NCI-H82 treated with DMSO at 0.1 percent for 48 hours (cell line): ENCODE data around the gene SARS1.

Experiments
- DNase-seq: peaks from one replicate; lab custom pipeline; 2025; ENCODE audit not compliant: unreplicated experiment; lab: John Stamatoyannopoulos, UW

Gene SARS1

DNA sequence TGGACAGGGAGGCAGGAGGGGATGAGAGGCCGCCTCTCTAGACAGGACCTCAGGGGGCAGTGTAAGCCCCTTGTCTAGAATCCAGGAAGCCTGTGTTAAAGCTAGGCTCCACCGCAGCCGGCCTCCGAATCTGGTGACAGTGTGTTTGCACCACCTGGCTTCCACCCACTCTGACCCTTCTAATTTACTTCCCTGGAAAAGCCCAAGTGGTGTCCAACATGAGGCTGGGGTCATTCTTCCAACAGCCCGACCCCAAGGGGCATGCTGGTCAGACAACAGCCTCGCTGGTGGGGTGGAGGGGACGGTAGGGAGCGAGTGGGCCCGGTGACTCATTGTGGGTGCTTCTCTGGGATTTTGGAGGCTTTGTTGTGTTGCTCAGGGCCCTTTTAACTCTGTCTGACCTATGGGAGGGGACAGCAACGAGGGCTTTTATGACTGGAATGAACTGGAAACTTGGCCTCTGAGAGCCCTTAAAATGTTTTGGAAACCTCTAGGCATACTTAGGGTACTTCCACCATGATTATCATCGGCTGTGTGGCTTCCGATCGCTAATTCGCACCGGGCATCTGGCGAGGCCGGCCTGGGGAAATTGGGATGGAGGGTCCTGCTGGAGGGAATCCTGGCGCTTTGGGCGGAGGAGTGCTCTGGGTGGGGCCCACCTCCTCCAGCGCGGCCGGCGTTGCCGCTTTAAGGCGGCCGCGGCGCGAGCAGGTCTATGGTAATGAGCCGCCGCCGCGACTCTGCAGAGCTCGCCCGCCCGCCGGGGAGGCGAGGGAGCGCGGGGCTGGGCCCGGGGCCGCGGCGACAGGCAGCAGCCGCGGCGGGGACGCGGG lies 35.3 kb downstream of the SARS1 start, which contains the start of gene CELSR2:
Gene CELSR2 (plus strand): TSS at position 743 of the 833 bp plus-strand sequence. CDS start 541 bp downstream, outside the sequence.
- peak; percentile 39 for DNase-seq

DNA sequence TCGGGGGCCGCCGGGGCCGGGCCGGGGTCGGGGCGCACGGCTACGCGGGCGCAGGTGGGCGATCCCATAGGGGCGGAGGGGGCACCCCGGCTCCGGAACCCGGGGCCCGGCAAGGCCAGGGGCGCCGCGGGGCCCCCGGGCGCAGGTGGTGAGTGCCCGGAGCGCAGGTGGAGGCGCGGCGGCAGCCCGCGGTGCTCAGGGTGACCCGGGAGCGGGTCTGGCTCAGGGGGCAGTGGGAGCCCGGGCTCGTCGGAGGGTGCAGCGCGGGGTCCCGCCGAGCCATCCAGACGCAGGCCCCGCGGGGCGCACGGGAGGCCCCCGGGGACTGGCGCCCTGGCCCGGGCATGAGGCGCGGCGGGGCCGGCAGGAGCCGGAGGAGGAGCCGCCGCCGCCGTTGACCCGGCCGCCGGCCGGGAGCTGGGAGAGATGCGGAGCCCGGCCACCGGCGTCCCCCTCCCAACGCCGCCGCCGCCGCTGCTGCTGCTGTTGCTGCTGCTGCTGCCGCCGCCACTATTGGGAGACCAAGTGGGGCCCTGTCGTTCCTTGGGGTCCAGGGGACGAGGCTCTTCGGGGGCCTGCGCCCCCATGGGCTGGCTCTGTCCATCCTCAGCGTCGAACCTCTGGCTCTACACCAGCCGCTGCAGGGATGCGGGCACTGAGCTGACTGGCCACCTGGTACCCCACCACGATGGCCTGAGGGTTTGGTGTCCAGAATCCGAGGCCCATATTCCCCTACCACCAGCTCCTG lies 36.1 kb downstream of the SARS1 start:
- DNase-seq = no peak

GRCh38 chr1:109250454-109251276 lies 36.9 kb downstream of the SARS1 start:
- DNase-seq = no peak

GRCh38 chr1:109251277-109252166 lies 37.8 kb downstream of the SARS1 start:
- DNase-seq = no peak

DNA sequence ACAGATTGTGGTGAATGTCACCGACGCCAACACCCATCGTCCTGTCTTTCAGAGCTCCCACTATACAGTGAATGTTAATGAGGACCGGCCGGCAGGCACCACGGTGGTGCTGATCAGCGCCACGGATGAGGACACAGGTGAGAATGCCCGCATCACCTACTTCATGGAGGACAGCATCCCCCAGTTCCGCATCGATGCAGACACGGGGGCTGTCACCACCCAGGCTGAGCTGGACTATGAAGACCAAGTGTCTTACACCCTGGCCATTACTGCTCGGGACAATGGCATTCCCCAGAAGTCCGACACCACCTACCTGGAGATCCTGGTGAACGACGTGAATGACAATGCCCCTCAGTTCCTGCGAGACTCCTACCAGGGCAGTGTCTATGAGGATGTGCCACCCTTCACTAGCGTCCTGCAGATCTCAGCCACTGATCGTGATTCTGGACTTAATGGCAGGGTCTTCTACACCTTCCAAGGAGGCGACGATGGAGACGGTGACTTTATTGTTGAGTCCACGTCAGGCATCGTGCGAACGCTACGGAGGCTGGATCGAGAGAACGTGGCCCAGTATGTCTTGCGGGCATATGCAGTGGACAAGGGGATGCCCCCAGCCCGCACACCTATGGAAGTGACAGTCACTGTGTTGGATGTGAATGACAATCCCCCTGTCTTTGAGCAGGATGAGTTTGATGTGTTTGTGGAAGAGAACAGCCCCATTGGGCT lies 38.6 kb downstream of the SARS1 start:
- DNase-seq = no peak

DNA sequence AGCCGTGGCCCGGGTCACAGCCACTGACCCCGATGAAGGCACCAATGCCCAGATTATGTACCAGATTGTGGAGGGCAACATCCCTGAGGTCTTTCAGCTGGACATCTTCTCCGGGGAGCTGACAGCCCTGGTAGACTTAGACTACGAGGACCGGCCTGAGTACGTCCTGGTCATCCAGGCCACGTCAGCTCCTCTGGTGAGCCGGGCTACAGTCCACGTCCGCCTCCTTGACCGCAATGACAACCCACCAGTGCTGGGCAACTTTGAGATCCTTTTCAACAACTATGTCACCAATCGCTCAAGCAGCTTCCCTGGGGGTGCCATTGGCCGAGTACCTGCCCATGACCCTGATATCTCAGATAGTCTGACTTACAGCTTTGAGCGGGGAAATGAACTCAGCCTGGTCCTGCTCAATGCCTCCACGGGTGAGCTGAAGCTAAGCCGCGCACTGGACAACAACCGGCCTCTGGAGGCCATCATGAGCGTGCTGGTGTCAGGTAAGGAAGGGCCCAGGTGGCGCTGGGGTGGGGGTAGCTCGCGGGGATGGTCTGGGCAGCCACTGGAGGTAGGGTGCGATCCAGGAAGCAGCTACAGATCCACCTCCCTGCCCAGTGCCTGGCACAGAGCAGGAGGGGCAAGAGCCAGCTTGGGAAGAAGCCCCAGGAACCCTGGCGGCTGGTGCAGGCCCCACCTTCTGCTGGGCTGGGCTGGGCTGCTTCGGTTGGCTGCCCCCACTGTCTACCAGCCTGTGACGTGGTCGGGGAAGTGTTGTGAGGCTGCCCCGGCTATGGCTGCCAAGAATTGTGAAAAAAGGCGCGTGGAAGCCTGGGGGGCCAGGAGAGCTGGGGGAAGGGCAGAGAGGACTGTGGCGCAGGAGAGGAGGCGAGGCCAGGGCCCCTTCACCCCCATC lies 39.4 kb downstream of the SARS1 start:
- DNase-seq = no peak

DNA sequence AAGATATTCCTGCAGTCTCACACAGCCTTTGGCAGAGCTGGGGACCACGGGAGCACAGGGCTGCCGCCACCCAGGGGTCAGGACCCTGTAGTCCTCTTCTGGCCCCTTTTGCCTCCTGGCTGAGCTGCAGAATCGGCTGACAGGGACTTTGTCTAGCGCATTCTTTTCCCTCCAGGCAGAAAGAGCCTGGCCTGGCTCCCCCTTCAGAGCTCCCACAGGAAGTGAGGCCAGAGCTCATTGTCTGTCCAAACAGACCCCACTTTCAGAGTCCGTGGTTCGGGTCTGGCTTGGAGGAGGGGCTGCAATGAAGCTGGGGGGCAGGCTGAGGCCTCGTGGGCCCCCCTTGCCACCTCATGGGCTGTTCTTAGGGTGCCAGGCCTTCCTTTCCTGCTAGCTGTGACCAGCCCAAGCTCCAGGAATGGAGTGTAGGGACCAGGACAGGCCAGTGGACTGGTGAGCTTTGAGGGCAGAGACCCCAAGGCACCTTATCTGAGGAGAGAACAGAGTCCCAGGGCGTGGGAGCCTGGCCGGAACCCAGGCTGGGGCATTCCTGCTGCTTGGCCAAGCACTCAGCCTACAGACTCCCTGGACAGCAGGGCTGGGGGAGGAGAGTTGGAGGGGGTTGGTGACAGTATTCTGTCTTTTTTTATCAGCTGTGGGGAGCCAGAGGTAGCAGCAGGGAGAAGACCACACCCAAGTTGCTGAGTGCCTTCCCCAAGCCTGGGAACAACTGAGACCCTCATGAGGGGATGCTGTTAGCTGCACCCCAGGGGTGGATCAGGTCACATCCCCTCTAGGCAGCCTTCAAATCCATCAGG lies 40.3 kb downstream of the SARS1 start:
- no peak for DNase-seq

GRCh38 chr1:109254621-109255096 lies 40.9 kb downstream of the SARS1 start:
- no peak for DNase-seq

GRCh38 chr1:109255097-109255651 lies 41.5 kb downstream of the SARS1 start:
- DNase-seq = no peak

- peak; percentile 43 for DNase-seq
Measured at GRCh38 chr1:109255678-109256077, 42.0 kb downstream of the SARS1 start.

GRCh38 chr1:109256085-109256484 lies 42.4 kb downstream of the SARS1 start:
- no peak for DNase-seq

- no peak for DNase-seq
Measured at GRCh38 chr1:109256971-109257681, 43.4 kb downstream of the SARS1 start.

GRCh38 chr1:109257682-109258421 lies 44.1 kb downstream of the SARS1 start:
- no peak for DNase-seq

GRCh38 chr1:109258481-109259466 lies 45.1 kb downstream of the SARS1 start:
- DNase-seq = no peak
